H9 (cell line): Measurements from ENCODE around the gene SCN5A. TPM values are rescaled to one million over a fixed set of nuclear protein-coding genes. Genes with fewer than 3 reads are reported as not detected.

Experiments
- DNase-seq: peaks from one replicate; pipeline ENCODE4 v3.0.0-alpha.2; 2017
- H2AFZ ChIP-seq: one replicate; pipeline ENCODE4 v1.6.1; 2013; ENCODE audit warnings: mild to moderate bottlenecking, low read length, control low read depth, moderate library complexity
- H2AK5ac ChIP-seq: 2 replicates; pipeline ENCODE4 v1.6.1; 2013; ENCODE audit warnings: low read length, control low read depth, mixed read lengths; ENCODE audit not compliant: insufficient read length
- H2BK120ac ChIP-seq: one replicate; pipeline ENCODE4 v1.6.1; 2013; ENCODE audit warnings: low read depth, mild to moderate bottlenecking, low read length, control low read depth, inconsistent platforms; ENCODE audit not compliant: poor library complexity, severe bottlenecking
- H2BK12ac ChIP-seq: 2 replicates; pipeline ENCODE4 v1.6.1; 2013; ENCODE audit warnings: low read length, control low read depth, mixed read lengths, low read depth; ENCODE audit not compliant: insufficient read length
- H2BK15ac ChIP-seq: 2 replicates; pipeline ENCODE4 v1.6.1; 2013; ENCODE audit warnings: low read depth, low read length, control low read depth
- H2BK20ac ChIP-seq: one replicate; pipeline ENCODE4 v1.6.1; 2013; ENCODE audit warnings: low read depth, mild to moderate bottlenecking, low read length, control low read depth, inconsistent platforms; ENCODE audit not compliant: poor library complexity, severe bottlenecking
- H2BK5ac ChIP-seq: 2 replicates; pipeline ENCODE4 v1.6.1; 2013; ENCODE audit warnings: low read length, control low read depth, mixed read lengths; ENCODE audit not compliant: insufficient read length
- H3K14ac ChIP-seq: 2 replicates; pipeline ENCODE4 v1.6.1; 2013; ENCODE audit warnings: low read length, control low read depth; ENCODE audit not compliant: insufficient read depth
- H3K18ac ChIP-seq: 2 replicates; pipeline ENCODE4 v1.6.1; 2013; ENCODE audit warnings: low read depth, mild to moderate bottlenecking, mixed read lengths, low read length, control low read depth; ENCODE audit not compliant: insufficient read length
- H3K23ac ChIP-seq: 2 replicates; pipeline ENCODE4 v1.6.1; 2013; ENCODE audit warnings: low read length, control low read depth, mixed read lengths, low read depth; ENCODE audit not compliant: insufficient read length
- H3K23me2 ChIP-seq: 2 replicates; pipeline ENCODE4 v1.6.1; 2013; ENCODE audit warnings: low read depth, mild to moderate bottlenecking, mixed read lengths, low read length, control low read depth; ENCODE audit not compliant: insufficient read length, poor library complexity, severe bottlenecking
- H3K27ac ChIP-seq: 2 replicates; pipeline ENCODE4 v1.5.1; 2013; ENCODE audit warnings: low read length, control low read depth, mixed read lengths, low read depth; ENCODE audit not compliant: insufficient read length
- H3K27me3 ChIP-seq: 2 replicates; pipeline ENCODE4 v1.6.1; 2013; ENCODE audit warnings: low read length, control low read depth, inconsistent platforms; ENCODE audit not compliant: insufficient read depth
- H3K4ac ChIP-seq: 2 replicates; pipeline ENCODE4 v1.6.1; 2013; ENCODE audit warnings: low read depth, mild to moderate bottlenecking, control low read depth, inconsistent platforms, low read length, moderate library complexity
- H3K4me1 ChIP-seq: 2 replicates; pipeline ENCODE4 v1.6.1; 2013; ENCODE audit warnings: low read length, control low read depth, inconsistent platforms; ENCODE audit not compliant: insufficient read depth
- H3K4me2 ChIP-seq: 2 replicates; pipeline ENCODE4 v1.6.1; 2013; ENCODE audit warnings: low read length, control low read depth, mixed read lengths; ENCODE audit not compliant: insufficient read length, insufficient read depth
- H3K56ac ChIP-seq: 2 replicates; pipeline ENCODE4 v1.6.1; 2013; ENCODE audit warnings: low read depth, mild to moderate bottlenecking, mixed read lengths, low read length, control low read depth; ENCODE audit not compliant: insufficient read length
- H3K79me1 ChIP-seq: 2 replicates; pipeline ENCODE4 v1.6.1; 2013; ENCODE audit warnings: low read depth, mild to moderate bottlenecking, moderate library complexity, low read length, control low read depth, inconsistent platforms; ENCODE audit not compliant: insufficient read depth, poor library complexity, severe bottlenecking
- H3K79me2 ChIP-seq: 2 replicates; pipeline ENCODE4 v1.6.1; 2013; ENCODE audit warnings: low read length, control low read depth, inconsistent platforms; ENCODE audit not compliant: insufficient read depth
- H3K9ac ChIP-seq: 2 replicates; pipeline ENCODE4 v1.6.1; 2013; ENCODE audit warnings: low read length, control low read depth, mixed read lengths; ENCODE audit not compliant: insufficient read length; ENCODE audit errors: extremely low read depth
- H3K9me3 ChIP-seq: one replicate; pipeline ENCODE4 v1.6.1; 2013; ENCODE audit warnings: low read depth, low read length, inconsistent platforms; ENCODE audit not compliant: control insufficient read depth
- H3T11ph ChIP-seq: one replicate; pipeline ENCODE4 v1.6.1; 2013; ENCODE audit warnings: mild to moderate bottlenecking, low read length, control low read depth, inconsistent platforms
- H4K20me1 ChIP-seq: one replicate; pipeline ENCODE4 v1.6.1; 2013; ENCODE audit not compliant: control insufficient read depth, insufficient read length, insufficient read depth
- H4K5ac ChIP-seq: 2 replicates; pipeline ENCODE4 v1.6.1; 2013; ENCODE audit warnings: low read depth, mild to moderate bottlenecking, mixed read lengths, low read length, control low read depth; ENCODE audit not compliant: insufficient read length
- H4K8ac ChIP-seq: replicated peaks from 2 replicates; pipeline ENCODE4 v1.6.1; 2013; ENCODE audit warnings: low read length, control low read depth, mixed read lengths, low read depth; ENCODE audit not compliant: insufficient read length
- H4K91ac ChIP-seq: 2 replicates; pipeline ENCODE4 v1.6.1; 2013; ENCODE audit warnings: low read depth, mild to moderate bottlenecking, moderate library complexity, mixed read lengths, low read length, control low read depth; ENCODE audit not compliant: insufficient read length
- H3K27ac Mint-ChIP-seq, 3 experiments: 2 replicates in 2 of 3; 3 replicates in 1 of 3; pipeline ENCODE4 v1.8.0; 2020 to 2021; ENCODE audit warnings: mixed read lengths in 3 of 3, mild to moderate bottlenecking in 1 of 3, moderate library complexity in 1 of 3
- H3K27me3 Mint-ChIP-seq: 2 replicates; pipeline ENCODE4 v1.8.0; 2021; ENCODE audit warnings: low read depth, mild to moderate bottlenecking, moderate library complexity, mixed read lengths
- H3K36me3 Mint-ChIP-seq, 3 experiments: 2 replicates in 2 of 3; 3 replicates in 1 of 3; pipeline ENCODE4 v1.8.0; 2020 to 2021; ENCODE audit warnings: low read depth in 3 of 3, mixed read lengths in 3 of 3; ENCODE audit not compliant: insufficient read depth in 1 of 3
- H3K4me1 Mint-ChIP-seq, 2 experiments: 2 replicates each; pipeline ENCODE4 v1.8.0; 2020; ENCODE audit warnings: mixed read lengths in 2 of 2
- H3K4me3 Mint-ChIP-seq, 2 experiments: 2 replicates in 1 of 2; 3 replicates in 1 of 2; pipeline ENCODE4 v1.8.0; 2020 to 2021; ENCODE audit warnings: mild to moderate bottlenecking in 2 of 2, mixed read lengths in 2 of 2, moderate library complexity in 1 of 2
- H3K9me3 Mint-ChIP-seq, 2 experiments: 2 replicates in 1 of 2; 3 replicates in 1 of 2; pipeline ENCODE4 v1.8.0; 2020; ENCODE audit warnings: mild to moderate bottlenecking in 2 of 2, mixed read lengths in 2 of 2, moderate library complexity in 1 of 2
- WGBS: extraction: QIAGEN DNeasy Blood & Tissue Kit; methylation state at CpG from one replicate; pipeline ENCODE4 v1.1.7; 2013; ENCODE audit warnings: missing lambda C conversion rate, low lambda C conversion rate, mixed read lengths; ENCODE audit not compliant: insufficient read length; ENCODE audit errors: extremely low coverage; 5-methylcytosine and 5-hydroxymethylcytosine counted together
- total RNA-seq: library from RNA; stranded (reverse); gene quantifications from 2 replicates; pipeline ENCODE4 v1.2.1, GENCODE V29; 2021
- TF ChIP-seq, protein P1 (sequence below): fragments of 200-600 bp; sonication (generic); conservative IDR thresholded peaks from 3 replicates; pipeline ENCODE4 v1.8.0; 2021; ENCODE audit warnings: antibody characterized with exemption, mild to moderate bottlenecking

SCN5A gene
- total RNA-seq, 1 experiment from 2014 or later, result 6.5 TPM

DNA sequence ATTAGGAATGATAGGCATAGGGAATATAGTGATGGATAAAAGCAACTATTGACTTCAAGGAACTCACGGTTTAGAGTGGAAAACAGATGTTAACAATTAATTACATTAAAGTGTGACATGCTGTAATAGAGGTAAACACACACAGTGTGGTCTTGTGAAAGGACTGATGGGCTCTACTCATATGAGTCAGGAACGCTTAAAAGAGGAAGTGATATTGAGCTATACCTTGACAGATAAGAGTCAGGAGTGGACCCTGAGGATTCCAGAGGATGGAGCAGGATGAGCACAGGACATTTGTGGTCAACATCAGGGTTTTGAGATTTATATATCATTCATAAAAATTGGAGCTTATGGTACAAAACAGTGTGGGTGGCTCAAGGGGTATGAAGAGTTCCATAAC is 142.4 kb downstream of the SCN5A start:
- Histone ChIP-seq H2BK5ac (no peak overlapping the region), H2AK5ac (no peak overlapping the region), H3K4ac (no peak overlapping the region), H3K79me1 (no peaks in the 10 kb centered on the region), H3T11ph (no peak overlapping the region), H3K4me1 (no peaks in the 10 kb centered on the region), H3K23me2 (no peaks in the 10 kb centered on the region), H3K14ac (no peak overlapping the region), H3K79me2 (no peaks in the 10 kb centered on the region), H4K5ac (no peak overlapping the region), H3K9me3 (no peaks in the 10 kb centered on the region), H4K91ac (no peak overlapping the region), H3K56ac (no peak overlapping the region), H4K20me1 (no peaks in the 10 kb centered on the region), H2BK120ac (no peak overlapping the region), H4K8ac (no peak overlapping the region), H2BK20ac (no peak overlapping the region), H2BK15ac (no peak overlapping the region), H3K27ac (no peak overlapping the region), H3K4me2 (no peak overlapping the region), H2AFZ (no peak overlapping the region), H3K18ac (no peak overlapping the region), H3K27me3 (no peaks in the 10 kb centered on the region), H3K23ac (no peak overlapping the region), H2BK12ac (no peak overlapping the region), H3K9ac (no peak overlapping the region)
- H3K27me3 Mint-ChIP-seq, result no peaks in the 10 kb centered on the region
- TF ChIP-seq, protein P1, sequence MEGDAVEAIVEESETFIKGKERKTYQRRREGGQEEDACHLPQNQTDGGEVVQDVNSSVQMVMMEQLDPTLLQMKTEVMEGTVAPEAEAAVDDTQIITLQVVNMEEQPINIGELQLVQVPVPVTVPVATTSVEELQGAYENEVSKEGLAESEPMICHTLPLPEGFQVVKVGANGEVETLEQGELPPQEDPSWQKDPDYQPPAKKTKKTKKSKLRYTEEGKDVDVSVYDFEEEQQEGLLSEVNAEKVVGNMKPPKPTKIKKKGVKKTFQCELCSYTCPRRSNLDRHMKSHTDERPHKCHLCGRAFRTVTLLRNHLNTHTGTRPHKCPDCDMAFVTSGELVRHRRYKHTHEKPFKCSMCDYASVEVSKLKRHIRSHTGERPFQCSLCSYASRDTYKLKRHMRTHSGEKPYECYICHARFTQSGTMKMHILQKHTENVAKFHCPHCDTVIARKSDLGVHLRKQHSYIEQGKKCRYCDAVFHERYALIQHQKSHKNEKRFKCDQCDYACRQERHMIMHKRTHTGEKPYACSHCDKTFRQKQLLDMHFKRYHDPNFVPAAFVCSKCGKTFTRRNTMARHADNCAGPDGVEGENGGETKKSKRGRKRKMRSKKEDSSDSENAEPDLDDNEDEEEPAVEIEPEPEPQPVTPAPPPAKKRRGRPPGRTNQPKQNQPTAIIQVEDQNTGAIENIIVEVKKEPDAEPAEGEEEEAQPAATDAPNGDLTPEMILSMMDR, result no peak
- WGBS, result no CpG with 5 or more reads among the region's 2 CpGs
- no peaks in the 10 kb centered on the region for H3K9me3 Mint-ChIP-seq
- H3K36me3 Mint-ChIP-seq, result peaks cover 7 to 44% (median 30%) of the 10 kb centered on the region in 3 experiments; a peak in 5 of 7 replicates
- no peaks in the 10 kb centered on the region for H3K4me1 Mint-ChIP-seq
- H3K27ac Mint-ChIP-seq, result no peak overlapping the region
- no peak overlapping the region for H3K4me3 Mint-ChIP-seq
- DNase-seq, result no peak
